ENCODE data around the gene PRR20D.
"Not testable (repeated sequence)": the region's sequence is repeated elsewhere in the genome, so short reads cannot be mapped to it uniquely, and the experiment has no call there.

PRR20D gene

DNA sequence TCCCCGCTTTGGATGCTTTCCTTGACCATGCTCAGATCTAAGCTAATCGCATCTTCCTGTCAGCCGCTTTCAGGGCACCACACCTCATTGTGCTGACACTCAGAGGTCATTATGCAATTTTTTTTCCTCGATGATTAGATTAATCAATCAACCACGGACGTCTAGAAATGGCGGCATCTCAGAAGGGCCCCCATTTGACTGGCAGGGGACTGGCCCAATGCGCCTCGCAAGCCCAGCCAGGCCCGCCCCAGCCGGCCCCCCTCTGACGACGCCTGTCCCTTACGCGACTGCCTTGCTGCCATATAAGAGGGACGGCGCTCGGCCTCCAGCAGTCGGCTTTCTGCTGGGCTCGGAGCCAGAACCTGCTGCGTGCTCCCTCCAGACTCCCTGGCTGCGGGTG, at the start of gene PRR20D:
Gene PRR20D, plus strand, starts transcription at position 301 of the 400 bp plus-strand sequence. CDS start 387 bp downstream, outside the sequence.
- not testable (repeated sequence) for H3K27me3 ChIP-seq (ENCODE audit: insufficient read depth, low read depth); H3K79me2 ChIP-seq (ENCODE audit: insufficient read depth, low read depth); H2AFZ ChIP-seq (ENCODE audit: low read depth)

GRCh38 chr13:57114945-57115344, 45.5 kb upstream of the PRR20D start:
- H3K4me2 ChIP-seq, result no peak overlapping the region
- no peak overlapping the region for H2AFZ ChIP-seq (ENCODE audit: low read depth)
- no peak overlapping the region for H3K4me3 ChIP-seq (IDR thresholded peaks at IDR 0.05; ENCODE audit: insufficient read depth, low read depth, low read length)
- H3K4me1 ChIP-seq (ENCODE audit: low read depth, poor library complexity, severe bottlenecking), result no peaks in the 10 kb centered on the region
- H3K79me2 ChIP-seq (ENCODE audit: insufficient read depth, low read depth), result no peaks in the 10 kb centered on the region
- H3K27ac ChIP-seq, result no peak overlapping the region
- TF ChIP-seq, protein P1, sequence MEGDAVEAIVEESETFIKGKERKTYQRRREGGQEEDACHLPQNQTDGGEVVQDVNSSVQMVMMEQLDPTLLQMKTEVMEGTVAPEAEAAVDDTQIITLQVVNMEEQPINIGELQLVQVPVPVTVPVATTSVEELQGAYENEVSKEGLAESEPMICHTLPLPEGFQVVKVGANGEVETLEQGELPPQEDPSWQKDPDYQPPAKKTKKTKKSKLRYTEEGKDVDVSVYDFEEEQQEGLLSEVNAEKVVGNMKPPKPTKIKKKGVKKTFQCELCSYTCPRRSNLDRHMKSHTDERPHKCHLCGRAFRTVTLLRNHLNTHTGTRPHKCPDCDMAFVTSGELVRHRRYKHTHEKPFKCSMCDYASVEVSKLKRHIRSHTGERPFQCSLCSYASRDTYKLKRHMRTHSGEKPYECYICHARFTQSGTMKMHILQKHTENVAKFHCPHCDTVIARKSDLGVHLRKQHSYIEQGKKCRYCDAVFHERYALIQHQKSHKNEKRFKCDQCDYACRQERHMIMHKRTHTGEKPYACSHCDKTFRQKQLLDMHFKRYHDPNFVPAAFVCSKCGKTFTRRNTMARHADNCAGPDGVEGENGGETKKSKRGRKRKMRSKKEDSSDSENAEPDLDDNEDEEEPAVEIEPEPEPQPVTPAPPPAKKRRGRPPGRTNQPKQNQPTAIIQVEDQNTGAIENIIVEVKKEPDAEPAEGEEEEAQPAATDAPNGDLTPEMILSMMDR (conservative IDR thresholded peaks at IDR 0.05; ENCODE audit: low read depth, low read length), result no peak
- no peaks in the 10 kb centered on the region for H3K36me3 ChIP-seq (ENCODE audit: insufficient read depth)
- no peaks in the 10 kb centered on the region for H4K20me1 ChIP-seq (ENCODE audit: insufficient read depth)
- no peak overlapping the region for H3K9ac ChIP-seq
- H3K27me3 ChIP-seq (ENCODE audit: insufficient read depth, low read depth), result no peaks in the 10 kb centered on the region

More for the DNA sequence above, at the start of gene PRR20D:
- H3K4me2 ChIP-seq; H3K4me1 ChIP-seq (ENCODE audit: low read depth, poor library complexity, severe bottlenecking); H3K36me3 ChIP-seq (ENCODE audit: insufficient read depth); H3K27ac ChIP-seq; H3K9ac ChIP-seq; H4K20me1 ChIP-seq (ENCODE audit: insufficient read depth); H3K4me3 ChIP-seq (IDR thresholded peaks at IDR 0.05; ENCODE audit: insufficient read depth, low read depth, low read length): not testable (repeated sequence)

- Histone ChIP-seq H3K27me3 (ENCODE audit: insufficient read depth, low read depth) (no peaks in the 10 kb centered on the region), H3K79me2 (ENCODE audit: insufficient read depth, low read depth) (no peaks in the 10 kb centered on the region), H2AFZ (ENCODE audit: low read depth) (no peak overlapping the region), H3K4me3 (IDR thresholded peaks at IDR 0.05; ENCODE audit: insufficient read depth, low read depth, low read length) (no peak overlapping the region), H3K9ac (no peak overlapping the region), H3K27ac (no peak overlapping the region), H4K20me1 (ENCODE audit: insufficient read depth) (no peaks in the 10 kb centered on the region), H3K4me2 (no peak overlapping the region), H3K36me3 (ENCODE audit: insufficient read depth) (no peaks in the 10 kb centered on the region), H3K4me1 (ENCODE audit: low read depth, poor library complexity, severe bottlenecking) (no peaks in the 10 kb centered on the region)
- TF ChIP-seq, protein P1 (conservative IDR thresholded peaks at IDR 0.05; ENCODE audit: low read depth, low read length), result no peak
These were observed 36.8 kb upstream of the PRR20D start for GRCh38 chr13:57123681-57124080.

DNA sequence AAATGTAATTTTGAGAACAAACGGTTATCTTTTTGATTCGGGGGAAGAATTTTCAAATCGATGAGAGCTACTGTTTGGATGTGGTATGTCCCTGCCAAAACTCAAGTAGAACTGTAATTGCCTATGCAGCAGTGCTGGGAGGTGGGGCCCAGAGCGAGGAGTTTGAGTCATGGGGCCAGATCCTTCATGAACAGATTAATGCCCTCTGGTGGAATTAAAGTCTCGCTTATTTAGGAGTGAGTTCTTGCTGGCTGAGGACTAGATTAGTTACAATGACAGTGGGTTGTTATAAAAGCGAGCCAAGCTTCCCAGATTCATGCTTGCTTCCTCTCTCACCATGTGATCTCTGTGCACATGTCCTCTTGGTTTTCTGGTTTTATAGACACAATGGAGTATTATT, 31.5 kb upstream of the PRR20D start:
- no peaks in the 10 kb centered on the region for H3K4me1 ChIP-seq (ENCODE audit: low read depth, poor library complexity, severe bottlenecking)
- H3K9ac ChIP-seq, result no peak overlapping the region
- H4K20me1 ChIP-seq (ENCODE audit: insufficient read depth), result no peaks in the 10 kb centered on the region
- H3K27me3 ChIP-seq (ENCODE audit: insufficient read depth, low read depth), result no peaks in the 10 kb centered on the region
- TF ChIP-seq, protein P1 (conservative IDR thresholded peaks at IDR 0.05; ENCODE audit: low read depth, low read length), result no peak
- H3K4me2 ChIP-seq, result no peak overlapping the region
- H2AFZ ChIP-seq (ENCODE audit: low read depth), result no peak overlapping the region
- no peaks in the 10 kb centered on the region for H3K36me3 ChIP-seq (ENCODE audit: insufficient read depth)
- no peaks in the 10 kb centered on the region for H3K79me2 ChIP-seq (ENCODE audit: insufficient read depth, low read depth)
- H3K4me3 ChIP-seq (IDR thresholded peaks at IDR 0.05; ENCODE audit: insufficient read depth, low read depth, low read length), result no peak overlapping the region
- no peak overlapping the region for H3K27ac ChIP-seq

- no peak overlapping the region for H3K27ac ChIP-seq
- TF ChIP-seq, protein P1 (conservative IDR thresholded peaks at IDR 0.05; ENCODE audit: low read depth, low read length), result no peak
- H3K4me2 ChIP-seq, result no peak overlapping the region
- H3K27me3 ChIP-seq (ENCODE audit: insufficient read depth, low read depth), result no peaks in the 10 kb centered on the region
- no peak overlapping the region for H3K4me3 ChIP-seq (IDR thresholded peaks at IDR 0.05; ENCODE audit: insufficient read depth, low read depth, low read length)
- H2AFZ ChIP-seq (ENCODE audit: low read depth), result no peak overlapping the region
- no peaks in the 10 kb centered on the region for H3K79me2 ChIP-seq (ENCODE audit: insufficient read depth, low read depth)
- no peaks in the 10 kb centered on the region for H3K36me3 ChIP-seq (ENCODE audit: insufficient read depth)
- H4K20me1 ChIP-seq (ENCODE audit: insufficient read depth), result no peaks in the 10 kb centered on the region
- no peak overlapping the region for H3K9ac ChIP-seq
- H3K4me1 ChIP-seq (ENCODE audit: low read depth, poor library complexity, severe bottlenecking), result no peaks in the 10 kb centered on the region
These were observed 24.3 kb upstream of the PRR20D start for GRCh38 chr13:57136093-57136492.
